ENCODE data around the gene CSTA. TPM values are rescaled to one million over a fixed set of nuclear protein-coding genes. Genes with fewer than 3 reads are reported as not detected.

CSTA gene
- total RNA-seq, 4 donors from 2014 or later: 6.6 to 48.1 (median 29.1) TPM

DNA sequence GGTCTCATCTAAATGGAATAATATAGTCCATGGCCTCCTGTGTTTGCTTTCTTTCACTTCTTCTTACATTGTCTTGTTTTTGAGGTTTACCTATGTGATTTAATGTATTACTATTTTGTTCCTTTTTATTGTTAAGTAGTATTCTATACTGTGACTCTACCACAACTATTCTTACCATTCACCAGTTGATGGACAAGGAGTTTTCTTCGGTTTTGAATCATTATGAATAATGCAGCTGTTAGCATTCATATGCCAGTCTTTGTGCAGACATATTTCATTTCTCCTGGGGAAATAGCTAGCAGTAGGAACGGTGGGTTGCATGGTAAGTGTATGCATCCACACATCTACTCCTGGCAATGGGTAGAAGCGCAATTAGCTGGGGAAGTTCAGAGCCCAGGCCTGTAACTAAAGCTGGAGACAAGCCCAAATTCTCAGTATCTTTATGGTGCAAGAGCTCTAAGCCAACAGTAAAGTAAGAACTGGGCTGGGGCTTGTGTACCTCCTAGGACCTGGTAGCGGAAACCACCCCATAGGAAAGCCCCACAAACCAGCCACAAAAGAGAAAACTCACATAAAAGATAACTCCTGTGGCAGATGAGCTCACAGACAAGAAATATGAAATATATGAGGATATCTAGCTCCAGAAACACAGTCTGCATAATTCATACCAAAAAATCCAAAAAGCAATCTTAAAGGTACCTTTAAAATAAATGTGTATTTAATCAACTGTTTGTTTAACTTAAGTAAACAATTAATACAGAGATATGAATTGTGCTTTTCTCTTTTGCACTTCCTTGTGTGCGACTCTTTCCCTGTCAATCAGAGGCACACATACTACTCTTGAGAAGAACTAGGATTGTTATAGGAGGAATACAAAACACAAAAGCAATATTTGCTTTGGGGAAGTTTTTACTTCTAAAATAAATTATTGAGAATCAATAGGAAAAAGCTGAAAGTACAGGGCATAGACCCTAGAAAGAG is 2.7 kb upstream of the CSTA start:
- TF ChIP-seq CTCF (IDR thresholded peaks at IDR 0.05; ENCODE audit: low read depth): no peak

GRCh38 chr3:122325769-122326168 is 721 bp downstream of the CSTA start:
- TF ChIP-seq CTCF (IDR thresholded peaks at IDR 0.05; ENCODE audit: low read depth): no peak

GRCh38 chr3:122331886-122332285 is 6.8 kb downstream of the CSTA start:
- no peak for TF ChIP-seq CTCF (IDR thresholded peaks at IDR 0.05; ENCODE audit: low read depth)

- TF ChIP-seq CTCF (IDR thresholded peaks at IDR 0.05; ENCODE audit: low read depth): no peak
These were observed 7.5 kb downstream of the CSTA start for GRCh38 chr3:122332551-122332950.

DNA sequence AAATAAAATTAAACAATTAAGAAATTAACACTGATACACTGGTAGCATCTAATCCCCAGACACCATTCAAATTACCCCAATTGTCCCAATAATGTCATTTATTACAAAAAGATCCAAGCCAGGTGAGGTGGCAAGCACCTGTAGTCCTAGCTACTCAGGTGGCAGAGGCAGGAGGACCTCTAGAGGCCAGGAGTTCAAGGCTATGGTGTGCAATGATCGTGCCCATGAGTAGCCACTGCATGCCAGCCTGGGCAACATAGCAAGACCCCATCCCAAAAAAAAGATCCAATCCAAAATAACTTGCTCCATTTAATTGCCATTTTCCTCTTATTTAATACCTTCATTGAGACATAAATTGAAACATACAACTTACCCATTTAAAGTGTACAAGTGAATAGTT is 17.8 kb downstream of the CSTA start:
- TF ChIP-seq CTCF (IDR thresholded peaks at IDR 0.05; ENCODE audit: low read depth): no peak

DNA sequence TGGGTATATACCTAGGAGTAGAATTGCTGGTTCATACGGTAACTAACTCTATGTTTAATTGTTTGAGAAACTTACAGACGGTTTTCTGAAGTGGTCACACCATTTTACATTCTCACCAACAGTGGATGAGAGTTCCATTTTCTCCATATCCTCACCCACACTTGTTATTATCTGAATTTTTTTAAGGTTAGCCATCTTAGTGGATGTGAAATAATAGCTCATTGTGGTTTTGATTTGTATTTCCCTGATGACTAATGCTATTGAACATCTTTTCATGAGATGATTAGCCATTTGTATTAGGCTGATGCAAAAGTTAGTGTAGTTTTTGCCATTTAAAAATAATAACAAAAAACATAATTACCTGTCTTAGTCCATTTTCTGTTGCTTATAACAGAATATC is 18.6 kb downstream of the CSTA start:
- TF ChIP-seq CTCF (IDR thresholded peaks at IDR 0.05; ENCODE audit: low read depth): no peak

GRCh38 chr3:122349171-122349570 is 24.1 kb downstream of the CSTA start:
- TF ChIP-seq CTCF (IDR thresholded peaks at IDR 0.05; ENCODE audit: low read depth): no peak

Data from subcutaneous adipose tissue (tissue), 4 donors.